SK-N-SH (cell line): Measurements from ENCODE around the gene DGKH. TPM values are rescaled to one million over a fixed set of nuclear protein-coding genes. Genes with fewer than 3 reads are reported as not detected.

ENCODE experiments used
- CTCF ChIA-PET: fragments of 300-600, 350-600 bp; formaldehyde crosslinking; extraction: SDS; loops from one replicate; lab custom pipeline; 2021; lab: Yijun Ruan, JAX
- POLR2A ChIA-PET: fragments of 350-600 bp; sonication (Branson Sonifier 250); formaldehyde crosslinking; extraction: SDS; loops from one replicate; lab custom pipeline; 2020; ENCODE audit warnings: antibody characterized with exemption, inconsistent platforms; lab: Yijun Ruan, JAX
- DNase-seq: peaks from one replicate; pipeline ENCODE4 v3.0.0; 2012
- H2AFZ ChIP-seq: fragments of 200-600 bp; sonication (generic); 2 replicates; pipeline ENCODE4 v1.8.1; 2016; ENCODE audit warnings: antibody characterized with exemption, mild to moderate bottlenecking, low read depth
- H3F3A ChIP-seq: fragments of 200-600 bp; sonication (generic); replicated peaks from 2 replicates; pipeline ENCODE3; 2016; ENCODE audit warnings: antibody characterized with exemption, mild to moderate bottlenecking; ENCODE audit not compliant: insufficient read depth
- H3K27ac ChIP-seq, 2 experiments: fragments of 200-500 bp in 1 of 2; fragments of 200-600 bp in 1 of 2; sonication (Bioruptor generic) in 1 of 2; sonication (generic), shearing (Covaris generic) in 1 of 2; 2 replicates each; pipeline versions ENCODE4 v1.5.1 to v1.6.1; 2014 to 2016; ENCODE audit warnings: low read depth in 2 of 2, inconsistent platforms in 1 of 2, low read length in 1 of 2, mild to moderate bottlenecking in 1 of 2, mixed read lengths in 1 of 2
- H3K27me3 ChIP-seq: fragments of 200-600 bp; sonication (generic), shearing (Covaris generic); 2 replicates; pipeline ENCODE4 v1.6.1; 2016; ENCODE audit warnings: mixed run types; ENCODE audit not compliant: insufficient read depth
- H3K36me3 ChIP-seq, 2 experiments: fragments of 200-500 bp in 1 of 2; fragments of 200-600 bp in 1 of 2; sonication (Bioruptor generic) in 1 of 2; sonication (generic) in 1 of 2; replicated peaks in 1 of 2; 2 replicates each; pipeline versions ENCODE3 to v1.5.1; 2014 to 2016; ENCODE audit warnings: low read length in 1 of 2, mild to moderate bottlenecking in 1 of 2; ENCODE audit not compliant: insufficient read depth in 2 of 2, control insufficient read depth in 1 of 2
- H3K4me1 ChIP-seq, 2 experiments: fragments of 200-500 bp in 1 of 2; fragments of 200-600 bp in 1 of 2; sonication (Bioruptor generic) in 1 of 2; sonication (generic), shearing (Covaris generic) in 1 of 2; 2 replicates each; pipeline versions ENCODE4 v1.5.1 to v1.6.1; 2014 to 2016; ENCODE audit warnings: low read depth in 1 of 2, low read length in 1 of 2, mixed run types in 1 of 2; ENCODE audit not compliant: insufficient read depth in 2 of 2, control insufficient read depth in 1 of 2
- H3K4me2 ChIP-seq: fragments of 200-600 bp; sonication (generic), shearing (Covaris generic); 2 replicates; pipeline ENCODE4 v1.6.1; 2017; ENCODE audit warnings: mixed run types
- H3K4me3 ChIP-seq, 2 experiments: fragments of 200-500 bp in 1 of 2; fragments of 200-600 bp in 1 of 2; sonication (Bioruptor generic) in 1 of 2; sonication (generic), shearing (Covaris generic) in 1 of 2; 2 replicates each; pipeline versions ENCODE4 v1.5.1 to v1.8.1; 2014 to 2016; ENCODE audit warnings: low read depth in 2 of 2, inconsistent platforms in 1 of 2, low read length in 1 of 2, mild to moderate bottlenecking in 1 of 2, mixed read lengths in 1 of 2, moderate library complexity in 1 of 2
- H3K79me2 ChIP-seq: fragments of 200-600 bp; sonication (generic); 2 replicates; pipeline ENCODE4 v1.8.1; 2017; ENCODE audit warnings: mild to moderate bottlenecking; ENCODE audit not compliant: insufficient read depth
- H3K9ac ChIP-seq: fragments of 200-600 bp; sonication (generic); 2 replicates; pipeline ENCODE4 v1.6.1; 2017; ENCODE audit warnings: mixed run types
- H3K9me2 ChIP-seq: fragments of 200-600 bp; sonication (generic); 2 replicates; pipeline ENCODE4 v1.6.1; 2017; ENCODE audit warnings: mixed run types
- H3K9me3 ChIP-seq: fragments of 200-600 bp; sonication (generic); 2 replicates; pipeline ENCODE4 v1.6.1; 2017; ENCODE audit warnings: mixed run types, mild to moderate bottlenecking, moderate library complexity
- H4K20me1 ChIP-seq: fragments of 200-600 bp; sonication (generic); 2 replicates; pipeline ENCODE4 v1.6.1; 2017; ENCODE audit warnings: mild to moderate bottlenecking, mixed run types; ENCODE audit not compliant: insufficient read depth
- ELF1 ChIP-seq: IDR thresholded peaks from 2 replicates; pipeline ENCODE4 v1.4.0; 2012
- EP300 ChIP-seq, 2 experiments: IDR thresholded peaks; 2 replicates each; pipeline versions ENCODE4 v1.4.0 to v1.6.1; 2012; ENCODE audit warnings: borderline replicate concordance in 1 of 2, low read depth in 1 of 2, low read length in 1 of 2
- GATA2 ChIP-seq: sonication (generic); formaldehyde crosslinking; IDR thresholded peaks from 2 replicates; pipeline ENCODE4 v1.5.0; 2020; ENCODE audit warnings: mild to moderate bottlenecking, missing genetic modification reagents
- JUND ChIP-seq: IDR thresholded peaks from 2 replicates; pipeline ENCODE4 v1.4.0; 2012
- POLR2AphosphoS5 ChIP-seq: IDR thresholded peaks from 2 replicates; pipeline ENCODE4 v1.6.1; 2012; ENCODE audit warnings: low read depth, low read length
- RAD21 ChIP-seq: IDR thresholded peaks from 2 replicates; pipeline ENCODE4 v1.6.1; 2012; ENCODE audit warnings: mild to moderate bottlenecking, low read length
- SMC3 ChIP-seq: IDR thresholded peaks from 2 replicates; pipeline ENCODE4 v1.6.1; 2012; ENCODE audit warnings: low read depth, low read length, improper control_type of control experiment
- TAF1 ChIP-seq: IDR thresholded peaks from 2 replicates; pipeline ENCODE4 v1.6.1; 2012; ENCODE audit warnings: low read depth, mild to moderate bottlenecking, low read length, moderate library complexity, borderline replicate concordance
- TCF12 ChIP-seq: IDR thresholded peaks from 2 replicates; pipeline ENCODE4 v1.4.0; 2012
- YY1 ChIP-seq: IDR thresholded peaks from 2 replicates; pipeline ENCODE4 v1.4.0; 2012; ENCODE audit warnings: low read depth, mild to moderate bottlenecking
- WGBS: methylation state at CpG from one replicate; pipeline ENCODE4 v1.1.6; 2017; ENCODE audit warnings: low lambda C conversion rate; 5-methylcytosine and 5-hydroxymethylcytosine counted together
- polyA plus RNA-seq, 3 experiments: library from polyadenylated mRNA; depleted of rRNA; stranded (reverse); fragments of >200 nt; gene quantifications; 2 replicates each; pipeline ENCODE4 v1.2.3, GENCODE V29; 2012
- TF ChIP-seq, protein P1 (sequence below): IDR thresholded peaks from 2 replicates; pipeline ENCODE4 v1.6.1; 2012; ENCODE audit warnings: mild to moderate bottlenecking, low read depth, low read length, moderate library complexity
- TF ChIP-seq, protein P2 (sequence below): IDR thresholded peaks from 2 replicates; pipeline ENCODE4 v1.4.0; 2012; ENCODE audit warnings: low read depth, borderline replicate concordance
- TF ChIP-seq, protein P3 (sequence below): fragments of 150-350 bp; IDR thresholded peaks from 2 replicates; pipeline ENCODE4 v1.6.1; 2016; ENCODE audit warnings: mild to moderate bottlenecking, low read depth, low read length

Gene DGKH
- polyA plus RNA-seq, 1 of the 3 experiments (the other 2 are of a cell fraction) = 2.5 TPM

DNA sequence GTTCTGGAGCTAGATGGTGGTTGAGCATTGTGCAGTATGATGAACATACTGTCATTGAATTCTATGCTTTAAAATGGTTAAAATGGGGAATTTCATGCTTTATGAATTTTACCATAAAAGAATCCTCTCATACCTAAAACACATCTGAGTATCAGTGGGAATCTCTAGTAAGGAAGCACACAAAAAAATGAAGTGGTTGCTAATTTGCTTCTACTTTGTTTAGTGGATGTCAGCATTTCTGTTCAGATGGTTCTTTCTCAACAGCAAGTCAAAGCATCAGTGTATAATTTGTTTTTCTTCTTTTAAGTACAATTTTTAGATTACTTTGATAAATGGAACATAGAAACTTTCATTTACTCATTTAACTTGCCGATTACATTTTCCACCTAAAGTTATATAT is 171.4 kb downstream of the DGKH start (continued):
- TF ChIP-seq, protein P1, sequence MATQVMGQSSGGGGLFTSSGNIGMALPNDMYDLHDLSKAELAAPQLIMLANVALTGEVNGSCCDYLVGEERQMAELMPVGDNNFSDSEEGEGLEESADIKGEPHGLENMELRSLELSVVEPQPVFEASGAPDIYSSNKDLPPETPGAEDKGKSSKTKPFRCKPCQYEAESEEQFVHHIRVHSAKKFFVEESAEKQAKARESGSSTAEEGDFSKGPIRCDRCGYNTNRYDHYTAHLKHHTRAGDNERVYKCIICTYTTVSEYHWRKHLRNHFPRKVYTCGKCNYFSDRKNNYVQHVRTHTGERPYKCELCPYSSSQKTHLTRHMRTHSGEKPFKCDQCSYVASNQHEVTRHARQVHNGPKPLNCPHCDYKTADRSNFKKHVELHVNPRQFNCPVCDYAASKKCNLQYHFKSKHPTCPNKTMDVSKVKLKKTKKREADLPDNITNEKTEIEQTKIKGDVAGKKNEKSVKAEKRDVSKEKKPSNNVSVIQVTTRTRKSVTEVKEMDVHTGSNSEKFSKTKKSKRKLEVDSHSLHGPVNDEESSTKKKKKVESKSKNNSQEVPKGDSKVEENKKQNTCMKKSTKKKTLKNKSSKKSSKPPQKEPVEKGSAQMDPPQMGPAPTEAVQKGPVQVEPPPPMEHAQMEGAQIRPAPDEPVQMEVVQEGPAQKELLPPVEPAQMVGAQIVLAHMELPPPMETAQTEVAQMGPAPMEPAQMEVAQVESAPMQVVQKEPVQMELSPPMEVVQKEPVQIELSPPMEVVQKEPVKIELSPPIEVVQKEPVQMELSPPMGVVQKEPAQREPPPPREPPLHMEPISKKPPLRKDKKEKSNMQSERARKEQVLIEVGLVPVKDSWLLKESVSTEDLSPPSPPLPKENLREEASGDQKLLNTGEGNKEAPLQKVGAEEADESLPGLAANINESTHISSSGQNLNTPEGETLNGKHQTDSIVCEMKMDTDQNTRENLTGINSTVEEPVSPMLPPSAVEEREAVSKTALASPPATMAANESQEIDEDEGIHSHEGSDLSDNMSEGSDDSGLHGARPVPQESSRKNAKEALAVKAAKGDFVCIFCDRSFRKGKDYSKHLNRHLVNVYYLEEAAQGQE = no peak
- TF ChIP-seq YY1 = no peak
- TF ChIP-seq JUND = no peak
- TF ChIP-seq, protein P2, sequence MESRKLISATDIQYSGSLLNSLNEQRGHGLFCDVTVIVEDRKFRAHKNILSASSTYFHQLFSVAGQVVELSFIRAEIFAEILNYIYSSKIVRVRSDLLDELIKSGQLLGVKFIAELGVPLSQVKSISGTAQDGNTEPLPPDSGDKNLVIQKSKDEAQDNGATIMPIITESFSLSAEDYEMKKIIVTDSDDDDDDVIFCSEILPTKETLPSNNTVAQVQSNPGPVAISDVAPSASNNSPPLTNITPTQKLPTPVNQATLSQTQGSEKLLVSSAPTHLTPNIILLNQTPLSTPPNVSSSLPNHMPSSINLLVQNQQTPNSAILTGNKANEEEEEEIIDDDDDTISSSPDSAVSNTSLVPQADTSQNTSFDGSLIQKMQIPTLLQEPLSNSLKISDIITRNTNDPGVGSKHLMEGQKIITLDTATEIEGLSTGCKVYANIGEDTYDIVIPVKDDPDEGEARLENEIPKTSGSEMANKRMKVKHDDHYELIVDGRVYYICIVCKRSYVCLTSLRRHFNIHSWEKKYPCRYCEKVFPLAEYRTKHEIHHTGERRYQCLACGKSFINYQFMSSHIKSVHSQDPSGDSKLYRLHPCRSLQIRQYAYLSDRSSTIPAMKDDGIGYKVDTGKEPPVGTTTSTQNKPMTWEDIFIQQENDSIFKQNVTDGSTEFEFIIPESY = no peak
- no peak for TF ChIP-seq EP300 (IDR thresholded peaks at IDR 0.05; ENCODE audit: borderline replicate concordance in 1 of 2, low read depth in 1 of 2, low read length in 1 of 2)
- TF ChIP-seq TAF1 = no peak

DNA sequence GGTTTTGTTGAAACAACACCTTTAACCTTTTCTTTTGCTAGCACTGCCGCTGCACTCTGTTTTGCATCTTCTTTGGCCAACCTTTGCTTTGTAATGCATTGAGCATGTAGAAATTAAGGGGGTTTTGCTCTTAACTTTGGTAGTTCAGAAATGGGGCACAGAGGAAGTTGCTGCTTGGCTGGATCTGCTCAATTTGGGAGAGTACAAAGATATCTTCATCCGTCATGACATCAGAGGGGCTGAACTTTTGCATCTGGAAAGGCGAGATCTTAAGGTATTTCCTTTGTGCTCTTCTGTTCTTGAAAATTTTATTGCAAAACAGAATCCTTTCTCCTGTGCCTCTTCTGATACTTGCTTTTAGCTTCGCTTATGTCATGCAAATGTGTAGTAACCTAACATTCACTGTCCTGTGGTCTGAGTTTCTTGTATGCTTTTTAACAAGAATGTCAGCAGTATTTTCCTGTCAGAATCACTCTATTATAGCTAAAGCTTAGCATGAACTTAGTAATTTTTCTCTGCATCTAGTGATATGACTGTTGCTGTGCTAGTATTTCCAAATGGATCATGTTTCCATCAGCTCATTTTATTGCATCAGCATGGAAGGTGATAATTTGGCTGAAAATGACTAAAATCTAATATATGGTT is 172.8 kb downstream of the DGKH start:
- H3K27ac ChIP-seq = no peak overlapping the region
- no peak for DNase-seq
- CTCF ChIA-PET = interaction anchor here (0.6 to 1.4 kb wide), 2 partner anchors 9 to 296 kb away, joined by 3 read pairs; no protein-coding TSS in a partner anchor

More for the DNA sequence above, 172.8 kb downstream of the DGKH start:
- no peaks in the 10 kb centered on the region for H3K79me2 ChIP-seq
- no peak overlapping the region for H2AFZ ChIP-seq
- H3K4me1 ChIP-seq = no peaks in the 10 kb centered on the region
- no peak overlapping the region for H3K4me3 ChIP-seq
- H3K27me3 ChIP-seq = no peaks in the 10 kb centered on the region
- no peaks in the 10 kb centered on the region for H4K20me1 ChIP-seq
- no peaks in the 10 kb centered on the region for H3F3A ChIP-seq
- no peaks in the 10 kb centered on the region for H3K9me2 ChIP-seq
- H3K9me3 ChIP-seq = no peaks in the 10 kb centered on the region
- 94% methylated on average over 4 of the region's 4 CpGs for WGBS
- no peak overlapping the region for H3K9ac ChIP-seq
- no peak overlapping the region for H3K4me2 ChIP-seq
- no peak for TF ChIP-seq JUND
- no peak for TF ChIP-seq SMC3
- no peak for TF ChIP-seq TCF12
- TF ChIP-seq, protein P3, sequence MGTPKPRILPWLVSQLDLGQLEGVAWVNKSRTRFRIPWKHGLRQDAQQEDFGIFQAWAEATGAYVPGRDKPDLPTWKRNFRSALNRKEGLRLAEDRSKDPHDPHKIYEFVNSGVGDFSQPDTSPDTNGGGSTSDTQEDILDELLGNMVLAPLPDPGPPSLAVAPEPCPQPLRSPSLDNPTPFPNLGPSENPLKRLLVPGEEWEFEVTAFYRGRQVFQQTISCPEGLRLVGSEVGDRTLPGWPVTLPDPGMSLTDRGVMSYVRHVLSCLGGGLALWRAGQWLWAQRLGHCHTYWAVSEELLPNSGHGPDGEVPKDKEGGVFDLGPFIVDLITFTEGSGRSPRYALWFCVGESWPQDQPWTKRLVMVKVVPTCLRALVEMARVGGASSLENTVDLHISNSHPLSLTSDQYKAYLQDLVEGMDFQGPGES = no peak
- TF ChIP-seq, protein P2 = no peak
- TF ChIP-seq POLR2AphosphoS5 = no peak
- no peak for TF ChIP-seq ELF1
- no peak for TF ChIP-seq GATA2 (CRISPR knock-in tag)
- TF ChIP-seq RAD21 = no peak
- POLR2A ChIA-PET = no interaction called here
- peaks cover 33 to 47% of the 10 kb centered on the region in 2 experiments for H3K36me3 ChIP-seq
